ENCODE measurements around the gene GAS6.
"Not testable (repeated sequence)": the region's sequence is repeated elsewhere in the genome, so short reads cannot be mapped to it uniquely, and the experiment has no call there.

DNA sequence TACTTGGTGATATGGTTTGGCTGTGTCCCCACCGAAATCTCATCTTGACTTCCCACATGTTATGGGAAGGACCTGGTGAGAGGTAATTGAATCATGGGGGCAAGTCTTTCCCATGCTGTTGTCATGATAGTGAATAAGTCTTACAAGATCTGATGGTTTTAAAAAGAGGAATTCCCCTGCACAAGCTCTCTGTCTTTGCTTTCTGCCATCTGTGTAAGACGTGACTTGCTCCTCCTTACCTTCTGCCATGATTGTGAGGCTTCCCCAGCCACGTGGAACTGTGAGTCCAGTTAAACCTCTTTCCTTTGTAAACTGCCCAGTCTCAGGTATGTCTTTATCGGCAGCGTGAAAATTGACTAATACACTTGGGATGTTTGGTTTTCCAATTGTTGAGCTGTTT is 4.0 kb upstream of the GAS6 start:
- not testable (repeated sequence) for TF ChIP-seq POLR2A (IDR thresholded peaks at IDR 0.05; ENCODE audit: low read depth, low read length); POLR2AphosphoS5 (IDR thresholded peaks at IDR 0.05; ENCODE audit: low read depth, low read length); PAX5 (IDR thresholded peaks at IDR 0.05; ENCODE audit: insufficient read depth, low read length, severe bottlenecking); TAF1 (IDR thresholded peaks at IDR 0.05; ENCODE audit: low read depth, low read length); SPI1 (IDR thresholded peaks at IDR 0.05; ENCODE audit: low read depth, low read length)
